Measurements from ENCODE around the gene RUSC2. TPM values are rescaled to one million over a fixed set of nuclear protein-coding genes. Genes with fewer than 3 reads are reported as not detected.
"Not testable (repeated sequence)": the region's sequence is repeated elsewhere in the genome, so short reads cannot be mapped to it uniquely, and the experiment has no call there.

RUSC2 gene
- total RNA-seq, 4 donors from 2014 or later, result 20.8 to 166 (median 45.7) TPM

GRCh38 chr9:35490155-35490909, 421 bp downstream of the RUSC2 start:
- peak in 1 of 2 donors; percentile 49 for TF ChIP-seq POLR2A (IDR thresholded peaks at IDR 0.05)
- TF ChIP-seq, protein P1, sequence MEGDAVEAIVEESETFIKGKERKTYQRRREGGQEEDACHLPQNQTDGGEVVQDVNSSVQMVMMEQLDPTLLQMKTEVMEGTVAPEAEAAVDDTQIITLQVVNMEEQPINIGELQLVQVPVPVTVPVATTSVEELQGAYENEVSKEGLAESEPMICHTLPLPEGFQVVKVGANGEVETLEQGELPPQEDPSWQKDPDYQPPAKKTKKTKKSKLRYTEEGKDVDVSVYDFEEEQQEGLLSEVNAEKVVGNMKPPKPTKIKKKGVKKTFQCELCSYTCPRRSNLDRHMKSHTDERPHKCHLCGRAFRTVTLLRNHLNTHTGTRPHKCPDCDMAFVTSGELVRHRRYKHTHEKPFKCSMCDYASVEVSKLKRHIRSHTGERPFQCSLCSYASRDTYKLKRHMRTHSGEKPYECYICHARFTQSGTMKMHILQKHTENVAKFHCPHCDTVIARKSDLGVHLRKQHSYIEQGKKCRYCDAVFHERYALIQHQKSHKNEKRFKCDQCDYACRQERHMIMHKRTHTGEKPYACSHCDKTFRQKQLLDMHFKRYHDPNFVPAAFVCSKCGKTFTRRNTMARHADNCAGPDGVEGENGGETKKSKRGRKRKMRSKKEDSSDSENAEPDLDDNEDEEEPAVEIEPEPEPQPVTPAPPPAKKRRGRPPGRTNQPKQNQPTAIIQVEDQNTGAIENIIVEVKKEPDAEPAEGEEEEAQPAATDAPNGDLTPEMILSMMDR (IDR thresholded peaks at IDR 0.05 in 4 of 5, conservative IDR thresholded peaks at IDR 0.05 in 1 of 5), result no peak
- H3K27ac ChIP-seq, result peak overlapping the region; percentile 91 to 97 (median 96)
- intact Hi-C loops (cut with DNase I; ENCODE audit: low total_unique reads), result loop anchor here (1.0 kb wide), 1 partner anchor 32 kb away; no protein-coding TSS in a partner anchor
- H3K4me1 ChIP-seq, result peaks cover 32% of the 10 kb centered on the region in 2 donors
- in situ Hi-C loops (cut with MboI; ENCODE audit: low sequenced_read_pairs in 4 of 4), result loop anchor here in 1 of 4 donors (25.0 kb wide), 1 partner anchor 247 kb away; the partner anchor contains the start of genes CREB3, GBA2, RGP1 and TLN1
- no peaks in the 10 kb centered on the region for H3K27me3 ChIP-seq
- H3K4me3 ChIP-seq, result peak overlapping the region; percentile 79 to 89 (median 88)
- no peaks in the 10 kb centered on the region for H3K9me3 ChIP-seq
- ATAC-seq (peak; percentile 47 to 48), DNase-seq (peak; percentile 14 to 51)
- no peaks in the 10 kb centered on the region for H3K36me3 ChIP-seq

GRCh38 chr9:35490910-35491465, 1.1 kb downstream of the RUSC2 start:
- peak overlapping the region; percentile 91 to 97 (median 96) for H3K27ac ChIP-seq
- DNase-seq (no peak), ATAC-seq (peak in 1 of 2 donors; percentile 15)
- H3K4me3 ChIP-seq, result peak overlapping the region; percentile 79 to 89 (median 88)
- no peaks in the 10 kb centered on the region for H3K27me3 ChIP-seq
- no peaks in the 10 kb centered on the region for H3K36me3 ChIP-seq
- intact Hi-C loops (cut with DNase I; ENCODE audit: low total_unique reads) (loop anchor here (1.0 kb wide), 1 partner anchor 31 kb away; no protein-coding TSS in a partner anchor), in situ Hi-C loops (cut with MboI; ENCODE audit: low sequenced_read_pairs in 4 of 4) (loop anchor here in 1 of 4 donors (25.0 kb wide), 1 partner anchor 246 kb away; the partner anchor contains the start of genes CREB3, GBA2, RGP1 and TLN1)
- no peaks in the 10 kb centered on the region for H3K9me3 ChIP-seq
- peaks cover 36% of the 10 kb centered on the region in 2 donors for H3K4me1 ChIP-seq
- TF ChIP-seq POLR2A (IDR thresholded peaks at IDR 0.05), result no peak
- TF ChIP-seq, protein P1 (IDR thresholded peaks at IDR 0.05 in 4 of 5, conservative IDR thresholded peaks at IDR 0.05 in 1 of 5), result no peak

DNA sequence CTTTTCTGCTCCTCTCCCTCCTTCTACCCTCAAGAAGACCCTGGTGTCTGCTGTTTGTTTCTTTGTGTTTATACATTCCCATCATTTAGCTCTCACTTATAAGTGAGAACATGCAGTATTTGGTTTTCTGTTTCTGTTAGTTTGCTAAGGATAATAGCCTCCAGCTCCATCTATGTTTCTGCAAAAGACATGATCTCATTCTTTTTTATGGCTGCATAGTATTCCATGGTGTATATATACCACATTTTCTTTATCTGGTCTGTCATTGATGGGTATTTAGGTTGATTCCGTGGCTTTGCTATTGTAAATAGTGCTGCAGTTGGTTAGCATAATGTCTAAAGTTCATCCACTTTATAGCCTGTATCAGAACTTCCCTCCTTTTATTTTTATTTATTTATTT, 3.2 kb downstream of the RUSC2 start:
- H3K4me3 ChIP-seq; H3K27me3 ChIP-seq; DNase-seq; H3K9me3 ChIP-seq; ATAC-seq; H3K36me3 ChIP-seq; intact Hi-C loops (cut with DNase I; ENCODE audit: low total_unique reads): not testable (repeated sequence)
- in situ Hi-C loops (cut with MboI; ENCODE audit: low sequenced_read_pairs in 4 of 4), result loop anchor here in 1 of 4 donors (25.0 kb wide), 1 partner anchor 244 kb away; the partner anchor contains the start of genes CREB3, GBA2, RGP1 and TLN1
- peaks cover 37 to 46% of the 10 kb centered on the region in 2 donors for H3K4me1 ChIP-seq
- peak overlapping the region; percentile 91 to 97 (median 96) for H3K27ac ChIP-seq

GRCh38 chr9:35495984-35496383, 6.1 kb downstream of the RUSC2 start:
- in situ Hi-C loops (cut with MboI; ENCODE audit: low sequenced_read_pairs in 4 of 4), result loop anchor here in 1 of 4 donors (25.0 kb wide), 1 partner anchor 241 kb away; the partner anchor contains the start of genes CREB3, GBA2, RGP1 and TLN1
- no peaks in the 10 kb centered on the region for H3K36me3 ChIP-seq
- TF ChIP-seq, protein P1 (IDR thresholded peaks at IDR 0.05 in 4 of 5, conservative IDR thresholded peaks at IDR 0.05 in 1 of 5), result no peak
- TF ChIP-seq POLR2A (IDR thresholded peaks at IDR 0.05), result no peak
- peak overlapping the region in 3 of 4 donors; percentile 9 to 65 (median 59) for H3K27ac ChIP-seq
- no peaks in the 10 kb centered on the region for H3K9me3 ChIP-seq
- ATAC-seq, result no peak
- no peak overlapping the region for H3K4me3 ChIP-seq
- no peaks in the 10 kb centered on the region for H3K27me3 ChIP-seq
- H3K4me1 ChIP-seq, result peaks cover 48 to 61% of the 10 kb centered on the region in 2 donors
- no peak for DNase-seq
- intact Hi-C loops (cut with DNase I; ENCODE audit: low total_unique reads), result no loop called here

DNA sequence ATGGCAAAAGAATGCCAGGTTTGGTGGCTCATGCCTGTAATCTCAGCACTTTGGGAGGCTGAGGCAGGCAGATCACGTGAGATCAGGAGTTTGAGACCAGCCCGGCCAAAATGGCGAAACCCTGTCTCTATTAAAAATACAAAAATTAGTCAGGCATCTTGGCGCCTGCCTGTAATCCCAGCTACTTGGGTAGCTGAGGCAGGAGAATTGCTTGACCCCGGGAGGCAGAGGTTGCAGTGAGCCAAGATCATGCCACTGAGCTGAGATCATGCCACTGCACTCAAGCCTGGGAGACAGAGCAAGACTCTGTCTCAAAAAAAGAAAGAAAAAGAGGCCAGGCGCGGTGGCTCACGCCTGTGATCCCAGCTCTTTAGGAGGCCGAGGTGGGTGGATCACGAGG, 8.3 kb downstream of the RUSC2 start:
- intact Hi-C loops (cut with DNase I; ENCODE audit: low total_unique reads); H3K9me3 ChIP-seq; H3K27me3 ChIP-seq; H3K36me3 ChIP-seq; H3K4me3 ChIP-seq: not testable (repeated sequence)
- DNase-seq (peak; percentile 26 to 54), ATAC-seq (peak; percentile 53 to 58)
- Histone ChIP-seq H3K4me1 (peaks cover 49 to 61% of the 10 kb centered on the region in 2 donors), H3K27ac (peak overlapping the region; percentile 44 to 65 (median 57))
- in situ Hi-C loops (cut with MboI; ENCODE audit: low sequenced_read_pairs in 4 of 4), result loop anchor here in 1 of 4 donors (25.0 kb wide), 1 partner anchor 239 kb away; the partner anchor contains the start of genes CREB3, GBA2, RGP1 and TLN1
